ENCODE data around the gene KRIT1.

KRIT1 gene

DNA sequence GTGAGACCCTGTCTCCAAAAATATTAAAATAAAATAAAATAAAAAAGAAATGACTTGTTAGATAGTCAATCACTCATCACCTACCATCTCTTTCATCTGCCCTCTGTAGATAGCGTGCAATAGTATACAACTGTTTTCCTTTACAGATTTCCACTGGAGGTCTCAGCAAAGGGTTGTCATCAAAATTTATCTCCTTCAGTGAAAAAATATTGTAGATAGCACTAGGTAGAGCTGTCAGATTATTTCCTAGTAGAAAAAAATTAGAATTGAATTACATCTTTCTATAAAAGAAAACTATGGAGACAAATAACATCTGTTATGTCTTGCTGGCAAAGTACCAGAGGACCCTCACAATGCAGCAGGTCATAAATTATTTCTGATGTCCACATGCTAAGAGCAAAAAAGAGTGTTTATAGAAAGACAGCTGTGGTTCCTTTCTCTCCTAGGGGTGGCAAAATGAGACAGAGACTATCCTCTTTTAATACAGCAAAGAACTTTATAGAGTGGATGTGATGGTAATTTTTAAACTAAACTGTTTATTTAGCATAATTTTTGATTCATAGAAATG lies 95.2 kb downstream of the KRIT1 start:
- FAIRE-seq, result no peak

DNA sequence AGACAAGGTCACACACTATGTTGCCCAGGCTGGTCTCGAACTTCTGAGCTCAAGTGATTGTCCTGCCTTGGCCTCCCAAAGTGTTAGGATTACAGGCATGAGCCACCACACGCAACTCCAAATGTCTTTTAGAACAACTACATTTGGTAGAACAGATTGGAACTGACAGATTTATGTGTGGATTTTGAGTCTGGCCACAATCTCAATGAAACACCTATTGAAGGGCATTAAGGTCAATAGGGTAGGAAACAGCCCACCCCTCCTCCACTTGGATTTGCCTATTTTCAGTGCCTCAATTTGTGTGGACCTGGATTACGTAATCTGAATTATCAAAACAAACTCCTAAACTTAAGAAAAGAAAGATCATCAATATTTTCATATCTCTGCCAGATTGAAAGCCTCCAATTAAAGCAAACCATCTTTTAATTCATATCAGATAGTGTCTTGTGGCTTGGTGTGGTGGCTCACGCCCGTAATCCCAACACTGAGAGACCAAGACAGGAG lies 95.9 kb downstream of the KRIT1 start:
- FAIRE-seq, result no peak

All from colon (tissue), 2 donors.